ENCODE results near the gene OTOA. TPM values are rescaled to one million over a fixed set of nuclear protein-coding genes. Genes with fewer than 3 reads are reported as not detected.
A peak's percentile ranks its signal among the peaks of the same experiment; 100 is the strongest.

Gene OTOA
- total and polyA plus RNA-seq, 2 of the 13 experiments (the other 11 are each of a cell fraction or from before 2014, with no cell fraction given) = 0.05 to 0.15 TPM

DNA sequence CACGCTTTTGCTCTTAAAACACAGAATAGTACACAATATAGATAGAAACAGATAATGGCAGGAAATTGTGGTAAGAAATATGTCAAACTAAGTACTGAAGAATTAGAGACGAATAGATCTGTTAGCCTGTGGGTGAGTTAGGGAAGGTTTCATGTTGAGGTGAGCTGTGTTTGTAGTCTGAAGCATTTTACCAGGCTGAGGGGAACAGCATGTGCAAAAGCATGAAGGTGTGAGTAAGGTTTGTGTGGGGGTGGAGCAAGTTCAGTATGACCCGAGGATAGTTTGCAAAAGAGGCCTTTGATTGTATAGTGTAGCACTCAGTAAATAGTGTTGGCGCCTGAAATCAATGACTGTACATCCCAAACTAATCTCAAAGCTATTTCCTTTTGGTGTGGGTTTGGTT lies 25.2 kb upstream of the OTOA start (continued):
- TF ChIP-seq ZXDC (CRISPR knock-in tag; IDR thresholded peaks at IDR 0.05) = no peak
- TF ChIP-seq NFE2L2 (IDR thresholded peaks at IDR 0.05; ENCODE audit: low read length) = peak; percentile 24; the same call in 1 of the 2 replicates
- peak; percentile 63 for TF ChIP-seq PATZ1 (CRISPR knock-in tag; IDR thresholded peaks at IDR 0.05)
- peak; percentile 43; the same call in 1 of the 2 replicates for TF ChIP-seq FOSL1 (CRISPR knock-in tag; IDR thresholded peaks at IDR 0.05; ENCODE audit: borderline replicate concordance)
- TF ChIP-seq, protein P1, sequence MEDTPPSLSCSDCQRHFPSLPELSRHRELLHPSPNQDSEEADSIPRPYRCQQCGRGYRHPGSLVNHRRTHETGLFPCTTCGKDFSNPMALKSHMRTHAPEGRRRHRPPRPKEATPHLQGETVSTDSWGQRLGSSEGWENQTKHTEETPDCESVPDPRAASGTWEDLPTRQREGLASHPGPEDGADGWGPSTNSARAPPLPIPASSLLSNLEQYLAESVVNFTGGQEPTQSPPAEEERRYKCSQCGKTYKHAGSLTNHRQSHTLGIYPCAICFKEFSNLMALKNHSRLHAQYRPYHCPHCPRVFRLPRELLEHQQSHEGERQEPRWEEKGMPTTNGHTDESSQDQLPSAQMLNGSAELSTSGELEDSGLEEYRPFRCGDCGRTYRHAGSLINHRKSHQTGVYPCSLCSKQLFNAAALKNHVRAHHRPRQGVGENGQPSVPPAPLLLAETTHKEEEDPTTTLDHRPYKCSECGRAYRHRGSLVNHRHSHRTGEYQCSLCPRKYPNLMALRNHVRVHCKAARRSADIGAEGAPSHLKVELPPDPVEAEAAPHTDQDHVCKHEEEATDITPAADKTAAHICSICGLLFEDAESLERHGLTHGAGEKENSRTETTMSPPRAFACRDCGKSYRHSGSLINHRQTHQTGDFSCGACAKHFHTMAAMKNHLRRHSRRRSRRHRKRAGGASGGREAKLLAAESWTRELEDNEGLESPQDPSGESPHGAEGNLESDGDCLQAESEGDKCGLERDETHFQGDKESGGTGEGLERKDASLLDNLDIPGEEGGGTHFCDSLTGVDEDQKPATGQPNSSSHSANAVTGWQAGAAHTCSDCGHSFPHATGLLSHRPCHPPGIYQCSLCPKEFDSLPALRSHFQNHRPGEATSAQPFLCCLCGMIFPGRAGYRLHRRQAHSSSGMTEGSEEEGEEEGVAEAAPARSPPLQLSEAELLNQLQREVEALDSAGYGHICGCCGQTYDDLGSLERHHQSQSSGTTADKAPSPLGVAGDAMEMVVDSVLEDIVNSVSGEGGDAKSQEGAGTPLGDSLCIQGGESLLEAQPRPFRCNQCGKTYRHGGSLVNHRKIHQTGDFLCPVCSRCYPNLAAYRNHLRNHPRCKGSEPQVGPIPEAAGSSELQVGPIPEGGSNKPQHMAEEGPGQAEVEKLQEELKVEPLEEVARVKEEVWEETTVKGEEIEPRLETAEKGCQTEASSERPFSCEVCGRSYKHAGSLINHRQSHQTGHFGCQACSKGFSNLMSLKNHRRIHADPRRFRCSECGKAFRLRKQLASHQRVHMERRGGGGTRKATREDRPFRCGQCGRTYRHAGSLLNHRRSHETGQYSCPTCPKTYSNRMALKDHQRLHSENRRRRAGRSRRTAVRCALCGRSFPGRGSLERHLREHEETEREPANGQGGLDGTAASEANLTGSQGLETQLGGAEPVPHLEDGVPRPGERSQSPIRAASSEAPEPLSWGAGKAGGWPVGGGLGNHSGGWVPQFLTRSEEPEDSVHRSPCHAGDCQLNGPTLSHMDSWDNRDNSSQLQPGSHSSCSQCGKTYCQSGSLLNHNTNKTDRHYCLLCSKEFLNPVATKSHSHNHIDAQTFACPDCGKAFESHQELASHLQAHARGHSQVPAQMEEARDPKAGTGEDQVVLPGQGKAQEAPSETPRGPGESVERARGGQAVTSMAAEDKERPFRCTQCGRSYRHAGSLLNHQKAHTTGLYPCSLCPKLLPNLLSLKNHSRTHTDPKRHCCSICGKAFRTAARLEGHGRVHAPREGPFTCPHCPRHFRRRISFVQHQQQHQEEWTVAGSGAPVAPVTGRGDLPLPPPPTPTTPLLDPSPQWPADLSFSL (CRISPR knock-in tag; IDR thresholded peaks at IDR 0.05) = peak; percentile 58; the same call in 1 of the 2 replicates
- peak; percentile 59; the same call in 1 of the 2 replicates for TF ChIP-seq FOXK1 (CRISPR knock-in tag; IDR thresholded peaks at IDR 0.05; ENCODE audit: borderline replicate concordance, low read depth)
- TF ChIP-seq ZNF335 (CRISPR knock-in tag; IDR thresholded peaks at IDR 0.05) = 0 out of 2 replicates have a peak, but pooled peaks have one; percentile 27
- TF ChIP-seq NCOA5 (CRISPR knock-in tag; IDR thresholded peaks at IDR 0.05) = no peak
- TF ChIP-seq ZNF354B (CRISPR knock-in tag; IDR thresholded peaks at IDR 0.05) = no peak
- peak; percentile 91 for TF ChIP-seq HDAC2 (CRISPR knock-in tag; IDR thresholded peaks at IDR 0.05)
- no peak for TF ChIP-seq ZNF674 (CRISPR knock-in tag; IDR thresholded peaks at IDR 0.05; ENCODE audit: low read depth)
- TF ChIP-seq, protein P2, sequence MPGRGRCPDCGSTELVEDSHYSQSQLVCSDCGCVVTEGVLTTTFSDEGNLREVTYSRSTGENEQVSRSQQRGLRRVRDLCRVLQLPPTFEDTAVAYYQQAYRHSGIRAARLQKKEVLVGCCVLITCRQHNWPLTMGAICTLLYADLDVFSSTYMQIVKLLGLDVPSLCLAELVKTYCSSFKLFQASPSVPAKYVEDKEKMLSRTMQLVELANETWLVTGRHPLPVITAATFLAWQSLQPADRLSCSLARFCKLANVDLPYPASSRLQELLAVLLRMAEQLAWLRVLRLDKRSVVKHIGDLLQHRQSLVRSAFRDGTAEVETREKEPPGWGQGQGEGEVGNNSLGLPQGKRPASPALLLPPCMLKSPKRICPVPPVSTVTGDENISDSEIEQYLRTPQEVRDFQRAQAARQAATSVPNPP (CRISPR knock-in tag; IDR thresholded peaks at IDR 0.05) = no peak
- TF ChIP-seq ZNF792 (CRISPR knock-in tag; IDR thresholded peaks at IDR 0.05) = 0 out of 2 replicates have a peak, but pooled peaks have one; percentile 24
- no peak for TF ChIP-seq SP1 (IDR thresholded peaks at IDR 0.05)
- TF ChIP-seq SP1 (CRISPR knock-in tag; IDR thresholded peaks at IDR 0.05) = peak; percentile 52; the same call in 1 of the 2 replicates
- no peak for TF ChIP-seq GLI4 (CRISPR knock-in tag; IDR thresholded peaks at IDR 0.05; ENCODE audit: borderline replicate concordance)
- TF ChIP-seq GRHL1 (CRISPR knock-in tag; conservative IDR thresholded peaks at IDR 0.05) = no peak
